H1 (cell line): Measurements from ENCODE around the gene PCNA. TPM values are rescaled to one million over a fixed set of nuclear protein-coding genes. Genes with fewer than 3 reads are reported as not detected.

Experiments
- CEBPB ChIP-seq: IDR thresholded peaks from 2 replicates; pipeline ENCODE4 v1.6.1; 2012; ENCODE audit warnings: low read depth, low read length
- HDAC2 ChIP-seq, 2 experiments: fragments of 300-600 bp in 1 of 2; sonication (generic) in 1 of 2; IDR thresholded peaks; 2 replicates each; pipeline ENCODE4 v1.6.1; 2011 to 2012; ENCODE audit warnings: low read depth in 2 of 2, low read length in 2 of 2, mild to moderate bottlenecking in 2 of 2, moderate library complexity in 2 of 2, borderline replicate concordance in 1 of 2, inconsistent platforms in 1 of 2
- polyA plus RNA-seq, 7 experiments: library from polyadenylated mRNA; depleted of rRNA in 3 of 7; stranded (reverse) in 5 of 7; unstranded in 2 of 7; fragments of >200 nt in 5 of 7; fragments of 200-250 nt in 2 of 7; gene quantifications; 1 replicate in 5 of 7; 2 replicates in 1 of 7; 4 replicates in 1 of 7; pipeline versions ENCODE4 v1.2.1 to v1.2.3, GENCODE V29; 2011 to 2013; ENCODE audit warnings: missing spikeins in 2 of 7, mixed read lengths in 2 of 7
- total RNA-seq: library from RNA; stranded (reverse); fragmentation: NEBNext Ultra II Directional; extraction: Animal tissue kit (Norgen Biotek cat#: 25700); gene quantifications from 2 replicates; pipeline ENCODE4 v1.2.1, GENCODE V29; 2021

The PCNA gene
- total and polyA plus RNA-seq, 2 of the 8 experiments (the other 6 are each of a cell fraction or from before 2014, with no cell fraction given), result 290 to 737 TPM

GRCh38 chr20:5155404-5155803 is 35.6 kb upstream of the PCNA start (continued):
- TF ChIP-seq HDAC2 (IDR thresholded peaks at IDR 0.05; ENCODE audit: borderline replicate concordance in 1 of 2, low read depth in 2 of 2, low read length in 2 of 2), result no peak
- no peak for TF ChIP-seq CEBPB
